GM21576 (cell line): ENCODE results near the gene SREK1IP1.

Source experiments
- ATAC-seq: cut with Tn5 transposase; IDR thresholded peaks from one replicate; pipeline ENCODE4 v1.9.1; 2021; ENCODE audit warnings: mild to moderate bottlenecking, moderate library complexity; ENCODE audit not compliant: unreplicated experiment

Gene SREK1IP1

GRCh38 chr5:64768358-64769312, at the start of gene SREK1IP1, which contains the start of gene CWC27:
Gene SREK1IP1, minus strand, starts transcription at chr5:64768691. Its CDS starts 174 bp downstream, at chr5:64768517.
Gene CWC27, plus strand, starts transcription at chr5:64768930. Its CDS starts 217 bp downstream, at chr5:64769147.
- peak; percentile 95 for ATAC-seq

DNA sequence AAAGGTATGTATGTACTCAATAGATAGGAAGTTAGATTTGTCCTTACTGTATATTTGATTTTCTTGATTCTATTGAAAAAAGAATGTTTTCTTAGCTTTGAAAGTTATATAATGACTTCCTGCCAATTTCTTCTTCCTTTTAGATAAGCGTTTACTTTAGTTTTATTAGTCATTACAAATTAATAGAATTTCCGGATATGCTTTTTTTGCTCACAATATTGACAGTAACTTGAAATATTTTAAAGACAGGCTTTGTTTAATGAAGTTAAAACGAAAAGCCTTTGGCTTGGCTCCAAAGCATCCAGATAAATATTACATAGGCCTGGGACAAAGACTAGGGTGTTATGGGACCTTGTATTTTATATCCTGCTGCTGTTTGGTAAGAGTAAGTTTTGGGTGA, 49.8 kb upstream of the SREK1IP1 start:
- ATAC-seq, result no peak

DNA sequence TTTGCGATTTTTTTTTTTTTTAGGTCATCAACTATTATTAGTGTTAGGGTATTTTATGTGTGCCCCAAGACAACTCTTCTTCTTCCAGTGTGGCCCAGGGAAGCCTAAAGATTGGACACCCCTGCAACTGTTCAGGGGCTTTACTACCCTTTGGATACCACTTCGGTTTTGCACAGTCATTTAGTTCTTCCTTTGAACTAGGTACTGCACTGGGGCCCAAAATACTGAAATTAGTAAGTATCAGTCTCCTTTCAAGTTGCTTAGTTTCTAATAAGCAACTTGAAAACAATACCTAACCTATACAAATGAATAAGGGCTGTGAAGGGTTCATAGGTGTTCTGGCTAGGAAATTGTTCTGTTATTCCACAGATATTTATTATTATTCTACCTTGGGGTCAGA, 45.6 kb upstream of the SREK1IP1 start:
- peak; percentile 84 for ATAC-seq

DNA sequence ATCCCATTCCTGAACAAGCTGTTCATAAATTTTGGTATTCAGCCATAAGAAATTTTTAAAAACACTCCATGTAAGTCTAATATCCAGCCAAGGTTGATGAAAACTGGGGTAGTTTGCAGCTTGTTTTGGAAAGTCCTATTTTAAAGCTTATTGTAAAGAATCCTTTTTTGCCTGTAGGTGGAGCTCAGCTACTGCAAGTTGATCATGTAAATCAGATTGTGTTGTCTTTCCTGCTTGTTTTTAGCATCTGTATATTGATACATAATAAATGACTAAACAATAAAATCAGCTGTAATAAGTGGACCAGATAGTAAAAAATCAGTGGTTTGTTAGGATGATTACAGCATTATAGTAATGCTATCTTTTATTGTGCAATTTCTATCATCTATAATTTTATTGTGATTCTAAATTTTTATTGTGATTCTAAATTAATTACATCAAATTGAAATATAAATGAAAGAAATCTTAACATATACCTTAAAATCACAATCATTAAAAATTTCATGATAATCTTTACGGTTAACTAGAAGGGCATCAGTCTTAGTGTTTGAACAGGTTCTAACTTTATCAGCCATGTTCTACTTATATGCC, 42.7 kb upstream of the SREK1IP1 start:
- peak; percentile 61 for ATAC-seq

- ATAC-seq, result no peak
Observed at GRCh38 chr5:64807520-64807919, 39.0 kb upstream of the SREK1IP1 start.

GRCh38 chr5:64806537-64806936, 38.0 kb upstream of the SREK1IP1 start:
- no peak for ATAC-seq

GRCh38 chr5:64800926-64801325, 32.4 kb upstream of the SREK1IP1 start:
- ATAC-seq, result no peak

DNA sequence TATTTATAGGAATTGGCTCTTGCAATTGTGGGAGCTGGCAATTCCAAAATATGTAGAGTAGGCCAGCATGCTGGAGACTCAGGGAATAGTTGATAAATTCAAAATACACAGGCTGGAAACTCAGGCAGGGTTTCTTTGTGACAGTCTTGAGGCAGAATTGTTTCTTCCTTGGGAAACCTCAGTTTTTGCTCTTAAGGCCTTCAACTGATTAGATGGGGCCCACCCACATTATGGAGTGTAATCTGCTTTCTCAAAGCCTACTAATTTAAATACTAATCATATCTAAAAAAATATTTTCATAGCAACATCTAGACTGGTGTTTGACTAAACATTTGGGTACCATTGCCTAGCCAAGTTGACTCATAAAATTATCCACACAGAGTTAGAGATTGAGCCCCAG, 27.8 kb upstream of the SREK1IP1 start:
- ATAC-seq, result no peak

- ATAC-seq, result no peak
Observed at GRCh38 chr5:64794053-64794770, 25.7 kb upstream of the SREK1IP1 start.

- no peak for ATAC-seq
Observed at GRCh38 chr5:64792469-64792868, 24.0 kb upstream of the SREK1IP1 start.

GRCh38 chr5:64790210-64790609, 21.7 kb upstream of the SREK1IP1 start:
- no peak for ATAC-seq

- no peak for ATAC-seq
Observed at GRCh38 chr5:64789457-64789856, 21.0 kb upstream of the SREK1IP1 start.

- no peak for ATAC-seq
Observed at GRCh38 chr5:64788156-64788555, 19.7 kb upstream of the SREK1IP1 start.

DNA sequence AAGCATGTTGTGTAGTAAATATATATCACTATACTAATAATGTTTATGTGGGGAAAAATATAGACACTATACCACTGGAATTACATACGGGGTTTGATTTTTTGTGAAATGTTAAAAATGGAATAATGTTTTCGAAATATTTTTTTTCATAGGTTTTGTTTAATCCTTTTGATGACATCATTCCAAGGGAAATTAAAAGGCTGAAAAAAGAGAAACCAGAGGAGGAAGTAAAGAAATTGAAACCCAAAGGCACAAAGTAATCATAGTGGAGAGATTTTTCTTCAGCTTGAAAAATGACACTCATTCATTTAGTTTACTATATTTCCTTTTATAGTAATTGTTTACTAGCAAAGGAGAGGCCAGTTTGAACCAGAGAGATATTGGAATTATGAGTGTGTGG, 17.9 kb upstream of the SREK1IP1 start:
- ATAC-seq, result no peak

GRCh38 chr5:64784451-64785025, 16.0 kb upstream of the SREK1IP1 start:
- ATAC-seq, result peak; percentile 86

GRCh38 chr5:64775291-64775690, 6.8 kb upstream of the SREK1IP1 start:
- no peak for ATAC-seq

GRCh38 chr5:64773533-64773932, 5.0 kb upstream of the SREK1IP1 start:
- ATAC-seq, result peak; percentile 55

- ATAC-seq, result no peak
Observed at GRCh38 chr5:64771736-64772135, 3.2 kb upstream of the SREK1IP1 start.

- ATAC-seq, result no peak
Observed at GRCh38 chr5:64769855-64770254, 1.4 kb upstream of the SREK1IP1 start.

DNA sequence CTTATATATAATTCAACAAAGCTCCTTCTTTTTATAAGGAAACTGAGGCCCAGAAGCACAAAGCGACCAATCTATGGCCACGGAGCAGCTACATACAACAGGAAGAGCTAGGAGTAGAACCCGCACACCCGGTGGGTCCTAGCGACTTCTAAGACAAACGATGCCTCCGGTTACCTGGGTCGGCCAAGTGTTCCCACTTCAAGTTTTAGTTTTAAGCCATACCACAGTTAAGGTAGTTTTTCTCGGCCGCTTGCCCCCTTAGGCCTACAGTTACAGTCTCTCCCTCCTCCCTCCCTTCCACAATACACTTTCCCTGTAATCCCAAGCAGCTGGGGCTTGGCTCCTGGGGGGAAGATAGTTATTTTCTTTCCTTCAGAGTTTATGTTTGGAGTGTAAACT, 533 bp downstream of the SREK1IP1 start:
- ATAC-seq, result peak; percentile 11

DNA sequence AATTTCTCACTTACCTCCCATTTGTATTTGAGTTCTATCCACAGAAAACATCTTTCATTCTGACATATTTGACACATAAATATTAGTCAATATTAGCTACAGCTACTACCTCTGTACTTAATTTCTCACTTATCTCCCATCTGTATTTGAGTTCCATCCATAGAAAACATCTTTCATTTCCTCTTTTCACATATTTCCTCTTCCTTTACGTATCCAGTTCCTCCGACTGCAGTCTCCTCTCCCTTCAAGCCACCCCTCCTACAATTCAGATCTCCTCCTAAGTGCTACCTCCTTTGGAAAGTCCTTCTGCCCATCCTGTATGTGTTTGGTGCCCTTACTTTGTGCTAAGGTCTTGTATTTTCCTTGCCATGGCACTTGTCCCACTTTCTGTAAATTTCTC, 1.6 kb downstream of the SREK1IP1 start:
- no peak for ATAC-seq
